ENCODE results near the gene OGFRL1. TPM values are rescaled to one million over a fixed set of nuclear protein-coding genes. Genes with fewer than 3 reads are reported as not detected.
"Not testable (repeated sequence)": the region's sequence is repeated elsewhere in the genome, so short reads cannot be mapped to it uniquely, and the experiment has no call there.

The OGFRL1 gene
- total RNA-seq (ENCODE audit: insufficient read depth, low replicate concordance) = 22.4 TPM

DNA sequence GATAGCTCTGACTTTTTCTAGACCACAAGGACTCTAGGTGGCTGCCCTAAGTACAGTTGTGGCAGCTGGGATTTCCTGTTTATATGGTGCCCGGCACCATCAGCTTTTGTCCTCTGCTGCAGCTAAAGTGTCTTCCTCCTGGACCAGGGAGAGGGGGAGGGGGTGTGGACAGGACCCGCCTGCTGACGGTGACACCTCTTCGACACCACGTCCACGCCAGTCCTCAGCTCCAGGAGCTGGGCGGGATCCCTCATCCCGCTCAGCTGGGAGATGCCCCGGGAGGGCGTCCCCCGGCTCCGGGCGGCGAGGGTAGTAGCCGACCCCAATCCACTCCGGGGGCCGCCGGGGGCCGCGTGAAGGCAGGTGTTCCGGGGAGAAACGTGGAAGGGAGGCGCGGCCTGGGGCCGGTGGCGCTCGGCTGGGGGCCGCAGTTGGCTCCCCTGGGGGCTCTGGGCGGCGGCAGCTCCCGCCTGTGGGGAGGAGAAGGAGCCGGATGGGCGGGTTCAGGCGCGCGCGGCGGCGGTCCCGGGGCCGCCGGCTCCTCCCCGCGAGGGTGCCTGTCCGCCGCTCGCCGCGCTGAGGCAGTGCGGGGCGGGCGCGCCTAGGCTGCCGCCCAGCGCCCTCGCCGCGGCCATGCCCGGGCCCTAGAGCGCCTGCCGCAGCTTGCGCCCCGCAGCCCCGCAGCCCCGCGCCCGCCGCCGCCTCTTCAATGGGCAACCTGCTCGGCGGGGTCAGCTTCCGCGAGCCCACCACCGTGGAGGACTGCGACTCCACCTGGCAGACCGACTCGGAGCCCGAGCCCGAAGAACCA is at the start of gene OGFRL1:
Gene OGFRL1 (plus strand): TSS at position 584 of the 811 bp plus-strand sequence. CDS start 126 bp downstream, at position 710.
- peak; percentile 73 for DNase-seq (ENCODE audit: low spot score)

DNA sequence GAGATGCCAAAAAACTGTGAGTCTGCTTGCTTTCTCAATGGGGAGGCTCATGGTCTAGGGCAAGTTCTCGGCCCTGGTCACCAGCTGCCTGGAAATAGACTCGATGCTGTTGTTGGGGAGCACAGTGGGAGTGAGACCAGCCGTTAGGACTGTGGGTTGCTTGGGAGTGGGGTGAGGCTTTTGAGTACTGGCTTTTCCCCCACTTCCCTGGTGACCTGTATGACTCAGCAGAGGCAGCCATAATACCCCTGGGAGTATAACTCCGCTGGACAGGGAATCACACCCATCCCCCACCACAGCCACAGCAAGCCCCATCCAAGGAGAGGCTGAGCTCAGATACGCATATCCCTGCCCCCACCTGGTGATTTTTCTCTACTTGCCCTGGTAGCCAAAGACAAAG is 48.9 kb upstream of the OGFRL1 start:
- no peak for DNase-seq (ENCODE audit: low spot score)

DNA sequence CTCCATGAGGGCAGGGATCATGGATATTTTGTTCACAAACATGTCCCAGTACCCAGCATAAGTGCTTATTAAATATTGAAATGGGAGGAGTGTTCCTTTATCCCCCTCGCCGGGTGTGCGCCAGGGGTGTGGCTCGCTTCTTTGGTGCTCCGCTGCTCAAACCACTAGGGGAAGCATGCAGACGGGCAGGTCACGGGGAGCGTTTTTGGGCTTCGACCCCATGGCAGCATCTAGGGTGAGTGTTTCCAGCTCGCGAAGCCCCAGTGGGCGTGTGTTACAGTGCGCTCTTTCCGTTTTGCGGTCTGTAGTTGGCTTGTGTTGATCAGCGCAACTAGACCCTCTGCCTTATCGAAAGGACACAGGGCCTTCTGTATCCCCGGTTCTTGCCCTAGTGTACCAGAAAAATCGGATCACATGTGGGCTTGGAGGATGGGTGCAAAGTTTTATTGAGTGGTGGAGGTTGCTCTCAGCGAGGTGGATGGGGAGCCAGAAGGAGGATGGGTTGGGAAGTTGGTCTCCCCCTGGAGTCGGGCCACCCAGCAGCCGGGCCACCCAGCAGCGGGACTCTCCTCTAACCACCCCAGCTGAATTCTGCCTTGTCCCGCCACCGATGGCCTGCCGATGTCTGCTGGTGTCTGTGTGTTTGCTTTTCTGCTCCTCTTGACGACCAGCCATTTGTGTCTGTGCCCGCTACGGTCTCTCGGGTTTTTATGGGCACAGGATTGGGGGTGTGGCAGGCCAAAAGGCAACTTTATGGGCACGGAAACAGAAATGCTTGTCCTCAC is 43.2 kb upstream of the OGFRL1 start:
- DNase-seq (ENCODE audit: low spot score) = no peak

DNA sequence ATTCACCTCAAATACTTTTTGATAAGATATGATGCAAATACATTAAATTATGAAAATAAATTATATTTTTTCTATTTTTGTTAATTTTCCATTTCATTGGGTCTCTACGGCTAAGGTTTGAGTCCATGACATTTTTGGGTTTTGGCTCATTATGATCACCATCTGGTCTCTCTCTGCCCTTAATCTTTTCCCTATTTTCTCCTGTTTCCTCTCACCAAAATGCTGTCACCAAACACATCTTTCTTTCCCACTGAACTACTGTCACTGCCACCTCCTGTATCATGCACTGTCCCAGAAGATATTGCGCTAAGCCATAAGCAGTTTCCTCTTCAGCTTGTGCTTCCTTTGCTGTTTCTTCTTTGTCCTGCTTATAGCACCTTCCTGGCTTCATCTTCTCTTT is 42.0 kb upstream of the OGFRL1 start:
- no peak for DNase-seq (ENCODE audit: low spot score)

DNA sequence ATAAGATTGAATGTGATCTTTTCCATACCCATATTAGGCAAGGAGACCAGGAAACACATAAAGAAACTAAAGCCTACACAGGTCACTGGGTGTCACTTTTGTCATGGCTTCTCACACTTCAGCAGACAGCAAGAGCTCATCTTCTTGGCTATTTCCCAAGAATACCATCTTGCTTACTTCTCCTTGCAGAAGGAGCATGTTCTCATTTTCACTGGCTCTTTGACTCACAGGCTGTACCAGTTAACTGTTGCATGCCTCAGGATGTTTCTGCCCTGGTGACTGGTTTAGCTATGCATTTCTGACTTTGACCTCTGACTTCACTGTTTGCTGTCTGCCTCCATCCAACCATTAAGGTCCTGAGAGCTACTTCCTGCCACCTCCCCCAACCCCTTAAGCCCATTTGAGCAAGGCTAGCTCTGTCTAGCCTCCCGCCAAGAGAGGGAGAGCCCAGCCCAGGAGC is 40.3 kb upstream of the OGFRL1 start:
- peak; percentile 59 for DNase-seq (ENCODE audit: low spot score)

DNA sequence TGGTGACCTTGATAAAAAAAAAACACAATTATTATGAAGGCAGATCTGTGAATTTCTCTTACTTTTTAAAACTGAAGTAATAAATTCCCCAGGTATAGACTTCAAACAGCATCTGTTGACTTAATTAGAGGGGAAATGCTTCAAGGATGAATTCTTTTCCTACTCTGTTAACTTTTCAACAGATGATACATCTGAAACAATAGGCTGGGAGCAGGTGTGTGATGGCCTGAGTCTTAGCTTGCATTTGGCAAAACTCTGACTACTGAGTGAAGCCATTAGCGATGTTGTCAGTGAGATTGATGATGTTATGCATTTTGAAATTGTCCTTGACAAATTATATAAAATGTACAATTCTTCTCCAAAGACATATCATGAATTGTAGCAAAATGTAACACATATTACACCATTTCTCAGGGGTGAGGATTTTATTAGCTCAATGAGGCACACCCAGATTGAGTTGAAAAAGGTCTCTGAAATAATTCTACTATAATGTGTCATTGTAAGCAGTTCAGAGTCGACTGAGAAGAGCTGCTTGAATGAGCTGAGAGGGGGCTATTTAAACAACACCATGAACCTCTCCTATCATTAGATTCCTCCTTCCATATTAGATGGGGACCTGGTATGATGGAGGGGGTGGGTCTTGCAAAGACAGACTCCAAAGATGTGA is 39.6 kb upstream of the OGFRL1 start:
- DNase-seq (ENCODE audit: low spot score) = no peak

DNA sequence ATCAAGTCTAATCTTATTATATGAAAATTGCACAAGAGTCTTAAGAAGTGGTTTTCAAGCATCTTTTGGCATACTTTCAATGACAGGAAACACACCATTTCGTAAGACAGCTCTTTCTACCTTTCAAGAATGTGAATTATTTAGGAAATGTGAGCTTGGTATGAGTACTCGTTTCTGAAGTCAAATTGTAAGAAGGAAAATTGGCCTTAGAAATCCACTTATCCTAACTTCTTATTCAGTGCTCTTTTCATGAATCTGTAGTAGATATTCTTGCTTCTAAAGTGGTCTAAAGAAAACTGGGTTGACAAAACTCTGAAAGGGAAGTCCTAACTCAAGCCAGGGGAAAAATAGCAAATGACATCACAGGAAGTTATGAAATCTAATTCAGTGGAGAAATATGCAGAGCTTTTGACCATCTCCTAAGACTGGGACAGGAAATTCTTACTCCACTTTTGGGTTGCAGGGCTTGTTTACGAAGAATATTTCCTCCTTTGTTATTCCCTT is 38.5 kb upstream of the OGFRL1 start:
- peak; percentile 65 for DNase-seq (ENCODE audit: low spot score)

DNA sequence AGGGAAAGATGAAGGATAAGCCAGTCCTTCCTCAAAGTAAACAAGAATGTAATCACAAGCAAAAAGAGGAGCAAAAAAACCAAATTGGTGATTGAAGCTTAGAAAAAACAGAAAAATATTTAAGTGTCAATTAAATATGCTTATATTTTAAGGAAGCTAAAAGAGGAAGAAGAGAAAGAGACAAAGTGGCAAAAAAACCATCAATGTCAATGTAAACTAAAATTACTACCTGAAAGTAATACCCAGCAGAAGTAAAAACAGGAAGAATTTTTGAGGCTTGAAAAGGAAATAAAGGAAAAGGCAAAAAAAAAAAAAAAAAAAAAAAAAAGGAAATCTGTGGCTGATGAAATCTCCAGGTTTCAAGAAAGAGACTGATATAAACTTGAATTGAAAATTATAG is 36.2 kb upstream of the OGFRL1 start:
- no peak for DNase-seq (ENCODE audit: low spot score)

DNA sequence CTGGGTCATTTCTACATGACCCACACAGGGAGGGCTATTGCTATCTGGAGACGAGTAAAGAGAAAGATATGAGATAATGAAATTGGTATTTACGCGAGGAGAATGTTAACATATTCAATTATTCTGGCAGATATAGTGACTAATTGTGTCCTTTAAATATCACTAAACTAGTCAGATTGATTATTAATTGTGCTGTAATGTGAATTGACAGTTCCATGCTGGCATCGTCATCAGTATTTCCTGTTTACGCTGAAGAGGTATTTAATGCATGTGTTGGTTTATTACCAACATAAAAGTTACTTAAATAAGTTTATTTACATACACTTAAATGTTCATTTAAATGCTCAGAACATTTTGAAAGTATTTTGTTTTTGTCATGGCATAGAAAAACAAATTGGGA is 35.7 kb upstream of the OGFRL1 start:
- no peak for DNase-seq (ENCODE audit: low spot score)

DNA sequence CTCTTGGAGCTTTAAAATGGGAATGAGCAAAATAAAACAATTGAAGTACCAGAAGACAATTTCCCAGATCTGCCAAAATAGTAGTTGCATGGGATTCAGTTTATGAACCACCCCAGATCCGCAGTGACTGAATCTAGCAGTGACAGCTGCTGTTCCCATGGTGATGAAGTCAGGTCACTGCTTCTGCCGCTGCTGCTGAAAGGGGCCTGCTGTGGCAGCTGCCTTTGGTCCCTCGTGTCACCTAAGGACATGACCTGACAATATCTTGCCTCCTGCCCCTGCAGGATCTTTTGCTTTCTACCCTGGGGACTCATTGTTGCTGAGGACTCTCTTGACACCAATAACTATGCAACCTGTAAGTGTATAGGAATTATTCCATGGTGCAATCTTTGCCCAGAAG is 34.3 kb upstream of the OGFRL1 start:
- no peak for DNase-seq (ENCODE audit: low spot score)

DNA sequence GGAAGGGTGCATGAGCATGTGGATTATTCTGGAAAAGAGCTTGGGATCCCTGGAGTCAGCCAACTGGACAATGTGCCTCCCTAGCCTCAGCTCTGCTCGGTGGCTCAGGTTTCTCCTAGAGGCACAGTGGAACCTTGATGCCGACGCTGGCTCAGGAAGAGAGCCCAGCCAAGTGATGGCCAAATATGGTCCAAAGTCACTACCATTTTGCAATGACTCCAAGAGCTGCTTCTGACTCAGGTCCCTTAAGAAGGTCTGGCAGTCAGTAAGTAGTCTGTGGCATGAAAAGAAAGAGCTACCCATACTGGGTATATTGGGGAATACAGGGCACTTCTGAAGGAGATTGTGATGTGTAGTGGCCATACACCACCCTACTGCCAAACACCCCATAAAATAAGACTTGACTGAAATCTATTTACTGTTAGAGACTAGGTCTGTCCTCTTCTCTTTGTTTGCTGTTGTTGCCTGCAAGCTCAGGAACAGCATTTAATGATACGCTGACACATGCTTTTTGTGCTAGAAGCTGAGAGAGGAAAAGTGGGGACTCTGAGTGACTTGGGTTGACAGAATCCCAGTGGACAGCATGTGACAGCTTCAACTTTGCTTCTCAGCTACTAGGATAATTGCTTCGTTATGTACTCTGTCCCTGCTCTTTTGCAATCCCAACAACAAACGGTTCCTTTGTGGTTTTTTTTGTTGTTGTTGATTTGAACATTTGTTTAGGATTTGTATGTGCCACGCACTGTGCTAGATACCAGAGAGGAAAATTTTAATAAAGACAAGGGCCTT is 30.3 kb upstream of the OGFRL1 start:
- no peak for DNase-seq (ENCODE audit: low spot score)

DNA sequence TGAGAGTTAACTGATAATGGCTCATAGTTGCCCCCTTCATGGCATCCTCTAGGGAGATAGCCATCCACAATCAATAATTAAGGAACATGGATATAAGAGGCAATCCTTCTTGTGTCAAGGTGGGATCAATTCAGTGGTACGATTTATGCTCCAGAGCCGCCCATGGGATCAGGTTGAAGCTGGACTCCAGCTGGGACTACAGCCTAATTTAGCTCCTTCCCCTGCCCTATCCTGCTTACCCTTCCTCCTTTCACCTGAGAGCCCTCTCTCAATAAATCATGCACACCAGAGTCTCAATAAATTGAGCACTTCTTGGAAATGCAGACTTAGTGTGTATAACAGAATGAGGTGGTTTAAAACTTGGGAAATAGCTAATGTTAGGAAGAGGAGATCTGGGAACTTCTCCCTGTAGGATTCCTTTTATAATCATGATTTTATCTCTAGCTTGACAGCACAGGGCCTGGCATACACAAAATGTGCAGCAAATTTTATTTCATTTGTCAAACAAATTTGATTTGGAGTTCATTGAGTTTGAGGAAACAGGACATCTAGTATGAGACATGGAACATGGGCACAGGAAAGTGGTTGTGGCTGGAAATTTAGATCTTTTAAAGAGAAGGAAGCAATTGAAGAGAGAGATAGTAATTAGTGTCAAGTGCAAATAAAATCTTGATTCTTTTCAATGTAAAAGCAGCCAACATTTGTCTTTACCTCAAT is 28.6 kb upstream of the OGFRL1 start:
- no peak for DNase-seq (ENCODE audit: low spot score)

DNA sequence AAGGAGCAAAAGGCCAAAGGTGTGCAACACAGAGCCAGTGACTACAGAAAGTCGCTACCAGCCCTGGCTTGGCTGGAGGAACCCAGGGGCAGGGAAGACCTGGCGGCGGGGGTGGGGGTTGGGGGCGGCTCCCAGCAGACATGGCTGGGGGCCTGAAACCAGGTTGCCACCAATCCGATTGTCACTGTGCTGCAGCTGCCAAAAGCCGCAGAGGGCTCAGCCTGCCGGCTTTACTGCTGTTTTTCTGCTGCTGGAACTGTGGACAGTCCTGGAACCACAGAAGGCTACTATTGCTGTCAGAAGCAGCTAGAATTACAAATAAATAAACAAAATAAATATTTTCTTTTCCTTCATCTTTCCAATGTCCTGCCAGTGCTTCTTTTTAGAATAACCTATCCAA is 25.7 kb upstream of the OGFRL1 start:
- DNase-seq (ENCODE audit: low spot score) = no peak

DNA sequence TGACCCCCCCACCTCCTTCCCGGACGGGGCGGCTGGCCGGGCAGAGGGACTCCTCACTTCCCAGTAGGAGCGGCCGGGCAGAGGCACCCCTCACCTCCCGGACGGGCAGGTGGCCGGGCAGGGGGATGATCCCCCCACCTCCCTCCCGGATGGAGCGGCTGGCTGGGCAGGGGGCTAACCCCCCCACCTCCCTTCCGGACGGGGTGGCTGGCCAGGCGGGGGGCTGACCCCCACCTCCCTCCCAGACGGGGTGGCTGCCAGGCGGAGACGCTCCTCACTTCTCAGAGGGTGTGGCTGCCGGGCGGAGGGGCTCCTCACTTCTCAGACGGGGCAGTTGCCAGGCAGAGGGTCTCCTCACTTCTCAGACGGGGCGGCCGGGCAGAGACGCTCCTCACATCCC is 22.2 kb upstream of the OGFRL1 start:
- DNase-seq (ENCODE audit: low spot score) = not testable (repeated sequence)

DNA sequence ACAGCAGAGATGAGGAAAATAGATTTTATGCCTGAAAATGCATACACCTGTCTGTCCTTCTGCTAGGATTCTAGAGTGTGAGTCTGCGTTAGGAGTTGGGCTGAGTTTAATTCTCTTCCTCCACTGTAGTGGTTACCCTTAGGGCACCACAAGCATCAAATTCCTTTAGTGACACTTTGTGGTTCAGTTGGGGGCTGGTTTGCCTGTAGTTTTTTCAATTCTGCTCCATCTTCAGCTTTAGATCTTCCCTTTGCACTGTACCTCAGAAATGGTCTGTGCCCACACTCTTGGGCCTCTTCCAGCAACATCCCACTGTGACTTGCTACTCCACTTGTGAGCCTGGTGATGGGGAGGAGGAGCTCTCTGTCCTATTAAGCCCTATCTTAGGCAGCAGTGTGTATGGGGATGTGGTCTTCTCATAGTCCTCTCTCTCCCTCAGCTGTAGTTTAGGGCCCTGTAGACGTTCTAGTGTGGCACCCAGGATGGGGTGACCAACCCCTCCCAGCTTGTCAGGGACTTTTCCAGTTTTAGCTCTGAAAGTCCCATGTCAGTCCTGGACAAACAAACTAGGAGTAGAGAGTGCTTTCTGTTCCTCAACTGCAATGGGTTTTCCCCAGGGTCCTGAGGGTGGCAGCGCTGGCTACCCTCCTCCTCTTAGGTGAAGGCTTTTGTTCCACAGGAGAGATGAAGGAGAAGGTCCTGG is 19.7 kb upstream of the OGFRL1 start:
- DNase-seq (ENCODE audit: low spot score) = no peak

DNA sequence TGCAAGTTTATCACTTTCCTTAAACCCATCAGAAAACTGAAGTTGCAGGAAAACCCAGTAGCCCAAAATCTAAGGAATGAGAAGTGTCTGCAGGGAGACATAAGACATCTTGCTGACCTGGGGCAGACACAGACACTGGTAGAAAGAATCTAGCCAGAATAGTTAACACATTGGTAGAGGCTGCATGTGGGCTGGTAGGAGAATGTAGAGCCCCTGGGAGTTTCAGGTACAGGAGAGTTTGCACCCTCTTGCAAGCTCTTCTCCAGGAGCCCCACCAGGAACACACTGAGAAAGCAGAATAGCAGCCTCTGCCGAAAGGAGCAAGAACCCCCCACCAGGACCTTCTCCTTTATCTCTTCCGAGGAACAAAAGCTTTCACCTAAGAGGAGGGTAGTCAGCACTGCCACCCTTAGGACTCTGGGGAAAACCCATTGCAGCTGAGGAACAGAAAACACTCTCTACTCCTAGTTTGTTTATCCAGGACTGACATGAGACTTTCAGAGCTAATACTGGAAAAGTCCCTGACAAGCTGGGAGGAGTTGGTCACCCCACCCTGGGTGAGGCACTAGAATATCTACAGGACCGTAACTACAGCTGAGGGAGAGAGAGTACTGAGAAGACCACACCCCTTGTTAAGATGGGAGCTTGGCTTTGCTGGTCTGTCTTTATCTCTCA is 10.5 kb upstream of the OGFRL1 start:
- no peak for DNase-seq (ENCODE audit: low spot score)

DNA sequence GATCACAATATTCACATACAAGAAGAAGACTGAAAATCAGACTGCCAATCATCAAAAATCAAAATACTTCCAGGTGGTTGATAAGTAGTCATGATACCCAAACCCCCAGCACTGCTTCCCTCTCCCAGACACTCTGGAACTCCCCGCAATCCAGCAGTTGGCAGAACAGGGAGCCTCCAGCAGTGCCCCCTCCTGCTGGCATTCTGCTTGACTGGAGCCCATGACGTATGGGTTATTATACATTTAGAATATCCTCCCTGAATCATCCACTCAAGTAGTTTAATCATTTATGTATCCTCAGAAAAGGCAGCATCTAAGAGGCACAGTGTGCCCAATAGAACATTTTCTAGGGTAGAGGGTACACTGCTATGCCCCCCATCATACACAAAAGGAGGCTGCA is 9.3 kb upstream of the OGFRL1 start:
- no peak for DNase-seq (ENCODE audit: low spot score)

DNA sequence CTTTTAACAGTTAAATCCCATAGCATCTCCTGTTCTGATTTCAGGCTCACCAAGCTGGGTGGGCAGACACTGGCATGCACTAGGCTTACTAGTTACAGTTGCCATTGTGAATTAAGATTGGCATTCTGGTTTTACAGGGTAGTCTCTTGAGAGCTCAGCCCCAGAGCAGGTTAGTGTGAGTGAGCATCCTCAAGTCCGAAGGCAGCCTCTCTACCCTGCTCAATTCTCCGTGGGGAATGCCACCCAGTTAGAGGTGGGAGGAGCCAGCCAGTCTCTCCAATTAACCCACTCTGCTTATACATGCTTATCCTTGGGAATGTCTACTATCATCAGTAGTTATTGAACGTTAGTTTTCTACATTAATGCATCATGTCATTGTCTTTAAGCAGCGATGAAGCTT is 8.9 kb upstream of the OGFRL1 start:
- DNase-seq (ENCODE audit: low spot score) = no peak

DNA sequence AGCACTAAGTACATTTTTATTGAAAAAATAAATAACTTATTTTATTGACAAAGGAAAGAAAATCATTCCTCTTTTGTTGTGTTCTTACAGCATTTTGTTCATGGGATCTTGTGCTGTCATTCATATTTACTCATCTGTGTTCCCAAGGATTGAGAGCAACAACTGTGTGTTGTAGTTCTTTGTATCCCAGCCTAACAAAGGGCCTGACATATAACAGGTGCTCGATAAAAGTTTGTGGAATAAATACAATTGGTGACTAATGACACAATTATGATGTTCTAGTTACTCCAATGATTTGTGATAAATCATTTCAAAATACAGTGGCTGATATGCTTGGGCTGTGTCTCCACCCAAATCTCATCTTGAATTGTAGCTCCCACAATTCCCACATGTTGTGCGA is 7.9 kb upstream of the OGFRL1 start:
- DNase-seq (ENCODE audit: low spot score) = no peak
